ENCODE data around the gene TMEM9. TPM values are rescaled to one million over a fixed set of nuclear protein-coding genes. Genes with fewer than 3 reads are reported as not detected.
A peak's percentile ranks its signal among the peaks of the same experiment; 100 is the strongest.

TMEM9 gene
- total and polyA plus RNA-seq, 10 donors, result 21.5 to 50.3 (median 34.7) TPM

DNA sequence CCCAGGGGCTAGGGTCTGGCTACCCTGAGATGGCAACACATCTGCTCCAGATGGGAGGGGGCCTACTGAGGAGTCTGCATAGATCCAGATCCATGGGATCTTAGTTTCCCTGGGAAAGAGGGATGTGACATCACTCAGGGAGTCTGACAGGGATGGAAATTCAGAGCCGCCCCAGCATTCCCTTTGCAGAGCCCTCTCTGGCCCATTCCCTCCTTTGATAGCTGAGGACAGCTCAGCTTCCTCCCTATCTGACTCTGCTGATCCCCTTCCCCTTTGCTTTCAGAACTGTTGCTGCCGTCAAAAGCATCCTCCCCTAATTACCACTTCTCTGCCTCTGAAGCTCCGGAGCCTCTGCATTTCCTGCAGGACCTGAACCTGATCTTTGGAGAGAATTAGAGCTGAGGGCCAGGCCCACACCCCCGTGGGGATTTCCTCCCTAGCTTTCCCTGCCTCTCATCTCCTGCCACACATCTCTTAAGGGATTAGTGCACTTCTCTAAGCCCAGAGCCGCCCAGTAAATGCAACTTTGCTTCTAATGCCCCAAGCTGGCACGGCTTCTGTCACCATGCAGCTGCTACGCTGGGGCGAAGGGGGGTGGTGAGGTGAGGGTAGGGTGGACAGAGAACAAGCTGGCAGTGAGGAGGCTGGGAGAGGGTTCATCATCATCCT is 17.8 kb downstream of the TMEM9 start:
- Histone ChIP-seq H3K4me1 (no peaks in the 10 kb centered on the region), H3K4me3 (no peak overlapping the region), H3K27me3 (replicated peaks in 1 of 7) (no peaks in the 10 kb centered on the region), H3K9me3 (no peaks in the 10 kb centered on the region), H3K36me3 (peaks cover 0 to 75% (median 32%) of the 10 kb centered on the region in 6 donors), H3K27ac (no peak overlapping the region)
- intact Hi-C loops (cut with DNase I; ENCODE audit: low total_unique reads), result no loop called here
- no peak for DNase-seq
- no peak for TF ChIP-seq POLR2AphosphoS5 (IDR thresholded peaks at IDR 0.05)
- WGBS, 5 donors, result 82 to 88% (median 85%) methylated on average over 8 of the region's 8 CpGs

DNA sequence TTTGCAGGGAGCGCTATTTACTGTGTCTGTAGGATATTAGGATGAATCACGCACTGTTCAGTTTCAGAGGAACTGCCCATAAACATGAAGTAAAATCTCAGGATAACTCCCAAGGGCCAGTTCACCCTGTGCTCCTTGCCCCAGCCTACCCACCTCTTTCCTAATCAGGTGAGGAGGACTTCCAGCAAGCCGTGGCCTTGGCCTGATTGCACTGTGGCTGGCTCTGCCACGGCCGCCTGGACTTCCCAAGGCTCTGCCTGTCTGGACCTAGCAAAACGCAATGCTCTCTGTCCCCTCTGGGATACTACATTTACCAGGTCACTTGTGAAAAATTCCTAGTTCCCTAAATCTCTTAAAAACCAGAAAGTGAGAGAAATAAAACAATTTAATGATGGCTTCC is 19.9 kb downstream of the TMEM9 start:
- intact Hi-C loops (cut with DNase I; ENCODE audit: low total_unique reads), result no loop called here
- DNase-seq, result no peak
- TF ChIP-seq POLR2AphosphoS5 (IDR thresholded peaks at IDR 0.05), result no peak
- no peak overlapping the region for H3K4me3 ChIP-seq
- no peak overlapping the region for H3K27ac ChIP-seq
- peaks cover 0 to 54% (median 22%) of the 10 kb centered on the region in 6 donors for H3K36me3 ChIP-seq
- no peaks in the 10 kb centered on the region for H3K27me3 ChIP-seq (replicated peaks in 1 of 7)
- 84 to 90% (median 89%) methylated on average over 6 of the region's 6 CpGs for WGBS, 5 donors
- H3K9me3 ChIP-seq, result no peaks in the 10 kb centered on the region
- no peaks in the 10 kb centered on the region for H3K4me1 ChIP-seq

DNA sequence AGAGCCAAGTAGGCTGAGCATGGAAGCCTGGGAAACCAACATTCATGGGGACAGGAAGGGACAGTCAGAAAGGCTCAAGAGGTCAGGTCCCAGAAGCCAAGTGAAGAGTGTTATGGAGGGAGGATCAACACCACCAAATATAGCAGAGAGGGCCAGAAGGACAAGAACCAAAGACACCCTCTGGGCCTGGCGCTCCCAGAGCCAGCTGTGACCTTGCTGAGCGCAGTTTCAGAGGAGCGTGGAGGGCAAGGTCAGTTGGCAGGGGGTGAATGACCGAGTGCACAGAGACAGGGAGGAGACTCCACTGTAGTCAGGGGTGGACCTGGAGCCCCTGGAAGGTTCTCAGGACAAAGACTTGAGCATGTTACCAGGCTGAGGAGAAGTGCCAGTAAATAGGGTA is 22.9 kb downstream of the TMEM9 start:
- Histone ChIP-seq H3K36me3 (peaks cover 0 to 27% (median 15%) of the 10 kb centered on the region in 6 donors), H3K4me1 (no peaks in the 10 kb centered on the region), H3K4me3 (no peak overlapping the region), H3K27me3 (replicated peaks in 1 of 7) (no peaks in the 10 kb centered on the region), H3K27ac (no peak overlapping the region), H3K9me3 (no peaks in the 10 kb centered on the region)
- intact Hi-C loops (cut with DNase I; ENCODE audit: low total_unique reads), result no loop called here
- WGBS, 5 donors, result 53 to 75% (median 60%) methylated on average over 4 of the region's 4 CpGs
- peak; percentile 40 for DNase-seq
- TF ChIP-seq POLR2AphosphoS5 (IDR thresholded peaks at IDR 0.05) (no peak), CTCF (IDR thresholded peaks at IDR 0.05 in 8 of 11, conservative IDR thresholded peaks at IDR 0.05 in 3 of 11) (no peak), POLR2A (IDR thresholded peaks at IDR 0.05) (no peak)

- intact Hi-C loops (cut with DNase I; ENCODE audit: low total_unique reads), result no loop called here
- 92 to 96% (median 96%) methylated on average over 10 to 13 of the region's 13 CpGs for WGBS, 5 donors
- Histone ChIP-seq H3K9me3 (no peaks in the 10 kb centered on the region), H3K27ac (no peak overlapping the region), H3K36me3 (peaks cover 0 to 3% (median 0%) of the 10 kb centered on the region in 6 donors), H3K4me3 (no peak overlapping the region), H3K4me1 (peaks cover 0 to 16% (median 9%) of the 10 kb centered on the region in 6 donors), H3K27me3 (replicated peaks in 1 of 7) (peaks cover 0 to 5% (median 0%) of the 10 kb centered on the region in 7 donors)
- TF ChIP-seq POLR2A (IDR thresholded peaks at IDR 0.05) (no peak), POLR2AphosphoS5 (IDR thresholded peaks at IDR 0.05) (no peak), CTCF (IDR thresholded peaks at IDR 0.05 in 8 of 11, conservative IDR thresholded peaks at IDR 0.05 in 3 of 11) (no peak)
- DNase-seq, result peak; percentile 64
Measured at GRCh38 chr1:201128962-201129361, 25.3 kb downstream of the TMEM9 start.

DNA sequence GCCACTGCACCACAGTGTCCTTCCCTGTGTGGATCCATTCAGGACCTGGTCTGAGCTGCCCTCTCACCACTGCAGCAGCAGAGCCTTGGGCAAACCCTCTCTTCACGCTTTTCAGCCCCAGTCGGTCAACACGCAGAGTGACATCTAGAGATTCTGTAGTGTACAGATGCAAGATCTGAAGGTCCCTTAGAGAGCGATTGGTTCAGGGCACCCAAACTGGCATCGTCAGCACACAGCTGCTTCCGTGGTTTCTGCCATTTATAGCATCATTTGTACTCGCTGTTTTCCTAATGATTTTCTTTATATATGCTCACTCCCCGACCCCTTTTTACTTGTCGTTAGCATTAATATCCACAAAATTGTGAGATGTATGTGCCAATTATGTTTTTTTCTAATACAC is 25.8 kb downstream of the TMEM9 start:
- no peak overlapping the region for H3K27ac ChIP-seq
- peak; percentile 28 for DNase-seq
- 63 to 79% (median 72%) methylated on average over 9 of the region's 9 CpGs for WGBS, 5 donors
- H3K9me3 ChIP-seq, result no peaks in the 10 kb centered on the region
- no peaks in the 10 kb centered on the region for H3K36me3 ChIP-seq
- intact Hi-C loops (cut with DNase I; ENCODE audit: low total_unique reads), result no loop called here
- no peak for TF ChIP-seq POLR2AphosphoS5 (IDR thresholded peaks at IDR 0.05)
- no peak for TF ChIP-seq POLR2A (IDR thresholded peaks at IDR 0.05)
- no peak for TF ChIP-seq CTCF (IDR thresholded peaks at IDR 0.05 in 8 of 11, conservative IDR thresholded peaks at IDR 0.05 in 3 of 11)
- H3K4me1 ChIP-seq, result peaks cover 0 to 16% (median 9%) of the 10 kb centered on the region in 6 donors
- H3K4me3 ChIP-seq, result no peak overlapping the region
- peaks cover 0 to 10% (median 0%) of the 10 kb centered on the region in 7 donors for H3K27me3 ChIP-seq (replicated peaks in 1 of 7)
